Astrocyte (in vitro differentiated cells and primary cell): ENCODE results near the gene AVL9. TPM values are rescaled to one million over a fixed set of nuclear protein-coding genes. Genes with fewer than 3 reads are reported as not detected.

ENCODE experiments used
- DNase-seq: peaks from one replicate; pipeline ENCODE4 v3.0.0-alpha.2; 2010; ENCODE audit warnings: low read depth
- FAIRE-seq: peaks from 2 replicates; lab custom pipeline; 2011; peaks lifted over from hg19 to GRCh38; lab: Jason Lieb, UNC
- H2AFZ ChIP-seq: 2 replicates; pipeline ENCODE4 v1.6.0; 2012; ENCODE audit warnings: low read depth, low read length, inconsistent platforms
- H3K27ac ChIP-seq: 2 replicates; pipeline ENCODE4 v1.5.1; 2011; ENCODE audit warnings: low read depth, low read length, inconsistent platforms
- H3K27me3 ChIP-seq: 2 replicates; pipeline ENCODE4 v1.6.0; 2011; ENCODE audit warnings: low read length, inconsistent platforms; ENCODE audit not compliant: insufficient read depth
- H3K36me3 ChIP-seq: 2 replicates; pipeline ENCODE4 v1.5.1; 2011; ENCODE audit warnings: low read length, inconsistent platforms; ENCODE audit not compliant: insufficient read depth
- H3K4me1 ChIP-seq: 2 replicates; pipeline ENCODE4 v1.5.1; 2011; ENCODE audit warnings: low read length, inconsistent platforms; ENCODE audit not compliant: insufficient read depth
- H3K4me2 ChIP-seq: 2 replicates; pipeline ENCODE4 v1.6.0; 2012; ENCODE audit warnings: low read length, inconsistent platforms
- H3K4me3 ChIP-seq: 2 replicates; pipeline ENCODE4 v1.5.1; 2011; ENCODE audit warnings: low read depth, mild to moderate bottlenecking, low read length, inconsistent platforms; ENCODE audit not compliant: insufficient read depth
- H3K79me2 ChIP-seq: 2 replicates; pipeline ENCODE4 v1.6.0; 2012; ENCODE audit warnings: mild to moderate bottlenecking, low read length, inconsistent platforms; ENCODE audit not compliant: insufficient read depth
- H3K9ac ChIP-seq: 2 replicates; pipeline ENCODE4 v1.6.0; 2012; ENCODE audit warnings: mild to moderate bottlenecking, low read length, inconsistent platforms
- H3K9me3 ChIP-seq: 2 replicates; pipeline ENCODE4 v1.5.1; 2012; ENCODE audit warnings: low read depth, mild to moderate bottlenecking, low read length, inconsistent platforms; ENCODE audit not compliant: insufficient read depth
- H4K20me1 ChIP-seq: 2 replicates; pipeline ENCODE4 v1.6.0; 2012; ENCODE audit warnings: low read length, inconsistent platforms; ENCODE audit not compliant: insufficient read depth
- H3K27ac Mint-ChIP-seq: one replicate; pipeline ENCODE4 v1.8.0; 2021; ENCODE audit warnings: mild to moderate bottlenecking, mixed read lengths; ENCODE audit not compliant: unreplicated experiment
- H3K27me3 Mint-ChIP-seq: one replicate; pipeline ENCODE4 v1.8.0; 2021; ENCODE audit warnings: low read depth, mixed read lengths; ENCODE audit not compliant: unreplicated experiment
- H3K36me3 Mint-ChIP-seq: one replicate; pipeline ENCODE4 v1.8.0; 2021; ENCODE audit warnings: low read depth, mixed read lengths; ENCODE audit not compliant: unreplicated experiment
- H3K4me1 Mint-ChIP-seq: one replicate; pipeline ENCODE4 v1.8.0; 2021; ENCODE audit warnings: low read depth, mixed read lengths; ENCODE audit not compliant: unreplicated experiment
- H3K4me3 Mint-ChIP-seq: one replicate; pipeline ENCODE4 v1.8.0; 2021; ENCODE audit warnings: mild to moderate bottlenecking, moderate library complexity, mixed read lengths; ENCODE audit not compliant: unreplicated experiment
- H3K9me3 Mint-ChIP-seq: one replicate; pipeline ENCODE4 v1.8.0; 2021; ENCODE audit warnings: mild to moderate bottlenecking, mixed read lengths; ENCODE audit not compliant: unreplicated experiment
- CTCF ChIP-seq: IDR thresholded peaks from 2 replicates; pipeline ENCODE4 v1.5.1; 2011; ENCODE audit warnings: low read depth, mild to moderate bottlenecking, inconsistent platforms, low read length, moderate library complexity; ENCODE audit not compliant: insufficient read depth
- EZH2 ChIP-seq: IDR thresholded peaks from 2 replicates; pipeline ENCODE4 v1.6.1; 2012; ENCODE audit warnings: mild to moderate bottlenecking, low read length, inconsistent platforms; ENCODE audit not compliant: insufficient read depth
- total RNA-seq: library from RNA; stranded (reverse); gene quantifications from 2 replicates; pipeline ENCODE4 v1.2.1, GENCODE V29; 2021

Gene AVL9
- total RNA-seq, 1 donor from 2014 or later, result 28.2 TPM

DNA sequence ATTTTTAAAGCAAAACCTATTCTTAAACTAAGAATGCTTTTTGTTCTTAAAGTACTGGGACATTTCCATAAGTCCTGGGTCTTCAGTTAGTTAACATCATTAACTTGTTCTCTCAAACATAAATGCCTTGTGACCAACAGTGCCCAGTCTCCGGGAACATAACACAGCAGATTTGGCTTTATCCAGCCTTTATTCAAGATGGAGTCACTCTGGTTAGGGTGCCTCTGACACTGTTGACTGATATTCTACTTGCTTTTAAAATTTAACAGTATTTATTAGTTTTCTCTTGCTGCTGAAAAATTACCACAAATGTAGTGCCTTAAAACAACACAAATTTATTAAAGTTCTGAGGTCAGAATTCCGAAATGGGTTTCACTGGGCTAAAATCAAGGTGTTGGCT, 44.1 kb downstream of the AVL9 start:
- no peaks in the 10 kb centered on the region for H3K9me3 ChIP-seq
- H3K4me1 ChIP-seq, result peaks cover 7% of the 10 kb centered on the region
- H3K79me2 ChIP-seq, result peaks cover 74% of the 10 kb centered on the region
- H3K27ac ChIP-seq, result no peak overlapping the region
- H3K36me3 ChIP-seq, result peaks cover 5% of the 10 kb centered on the region
- Mint-ChIP-seq H3K4me3 (no peak overlapping the region), H3K27ac (no peak overlapping the region), H3K9me3 (no peaks in the 10 kb centered on the region), H3K36me3 (peaks cover 1% of the 10 kb centered on the region), H3K4me1 (peaks cover 9% of the 10 kb centered on the region), H3K27me3 (no peaks in the 10 kb centered on the region)
- peaks cover 45% of the 10 kb centered on the region for H4K20me1 ChIP-seq
- no peaks in the 10 kb centered on the region for H3K27me3 ChIP-seq
- no peak overlapping the region for H2AFZ ChIP-seq
- H3K4me3 ChIP-seq, result no peak overlapping the region
- no peak for FAIRE-seq
- H3K4me2 ChIP-seq, result no peak overlapping the region
- no peak overlapping the region for H3K9ac ChIP-seq
- TF ChIP-seq CTCF (no peak), EZH2 (no peak)
- DNase-seq, result no peak

DNA sequence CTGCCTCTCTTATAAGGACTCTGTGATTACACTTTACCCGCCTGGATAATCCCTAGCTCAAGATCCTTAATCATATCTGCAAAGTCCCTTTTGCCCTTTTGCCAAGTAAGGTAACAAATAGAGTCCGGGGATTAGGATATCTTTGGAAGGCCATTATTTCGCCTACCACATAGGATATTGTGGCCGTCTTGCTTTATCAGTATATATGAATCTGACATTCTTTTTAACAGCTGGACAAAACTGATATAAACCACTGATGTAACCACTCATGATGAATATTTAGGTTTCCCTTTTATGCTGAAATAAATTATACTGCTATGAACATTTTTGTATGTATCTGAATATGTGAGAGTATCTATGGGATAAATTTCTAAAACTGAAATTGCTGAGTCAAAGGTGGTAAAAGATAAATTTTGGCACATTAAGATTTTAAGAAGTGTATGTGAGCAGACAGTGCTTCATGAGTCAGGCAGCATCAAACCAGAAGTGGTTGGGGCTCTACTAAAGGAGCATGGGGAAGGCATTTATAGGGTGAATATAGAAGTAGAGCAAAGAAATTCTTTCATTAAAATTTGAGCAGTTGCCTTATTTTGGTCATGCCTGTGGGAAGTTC, 44.7 kb downstream of the AVL9 start:
- Mint-ChIP-seq H3K27ac (no peak overlapping the region), H3K9me3 (no peaks in the 10 kb centered on the region)

More for the DNA sequence above, 44.7 kb downstream of the AVL9 start:
- Histone ChIP-seq H4K20me1 (peaks cover 42% of the 10 kb centered on the region), H3K9me3 (no peaks in the 10 kb centered on the region), H2AFZ (no peak overlapping the region), H3K4me3 (no peak overlapping the region), H3K4me2 (no peak overlapping the region), H3K9ac (no peak overlapping the region), H3K79me2 (peaks cover 76% of the 10 kb centered on the region), H3K4me1 (peaks cover 7% of the 10 kb centered on the region), H3K27ac (no peak overlapping the region), H3K27me3 (no peaks in the 10 kb centered on the region), H3K36me3 (peaks cover 8% of the 10 kb centered on the region)
- Mint-ChIP-seq H3K4me1 (peaks cover 9% of the 10 kb centered on the region), H3K27me3 (no peaks in the 10 kb centered on the region), H3K36me3 (peaks cover 1% of the 10 kb centered on the region), H3K4me3 (no peak overlapping the region)
- DNase-seq (no peak), FAIRE-seq (no peak)
- TF ChIP-seq EZH2, result no peak
- TF ChIP-seq CTCF, result no peak
